ENCODE measurements around the gene MAEA. TPM values are rescaled to one million over a fixed set of nuclear protein-coding genes. Genes with fewer than 3 reads are reported as not detected.
"Not testable (repeated sequence)": the region's sequence is repeated elsewhere in the genome, so short reads cannot be mapped to it uniquely, and the experiment has no call there.

MAEA gene
- polyA plus RNA-seq, 1 experiment: 94.4 TPM

DNA sequence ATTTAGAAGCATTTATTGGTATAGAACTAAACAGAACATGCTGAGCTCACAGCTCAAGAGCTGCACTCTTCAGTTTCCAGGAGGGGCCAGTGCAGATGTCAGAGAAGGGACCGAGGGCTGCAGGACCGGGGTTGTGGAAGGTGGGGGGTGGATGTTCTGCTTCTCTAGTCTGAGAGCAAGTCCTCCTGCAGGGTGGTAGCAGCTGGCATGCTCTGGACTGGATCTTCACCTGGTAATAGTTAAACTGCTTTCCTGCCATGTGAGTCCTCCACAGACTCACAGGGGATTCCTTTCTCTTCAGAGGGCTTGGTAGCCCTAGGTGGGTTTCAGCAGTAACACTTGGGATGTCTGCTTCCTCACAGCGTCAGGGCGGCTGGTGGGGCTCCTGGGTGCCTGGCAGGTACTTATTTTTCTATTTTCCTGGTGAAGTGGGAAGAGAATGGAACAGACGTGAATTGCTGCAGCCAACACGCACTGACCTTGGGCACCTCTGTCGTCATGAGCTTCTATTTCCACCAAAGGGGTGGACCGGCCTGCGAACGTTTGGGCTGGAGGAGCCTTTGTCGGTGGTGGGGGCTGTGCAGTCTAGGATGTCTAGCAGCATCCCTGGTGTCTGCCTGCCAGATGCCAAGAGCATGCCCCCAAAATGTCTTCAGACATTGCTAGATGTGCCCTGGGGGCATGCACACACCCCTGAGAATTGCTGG is 2.5 kb downstream of the MAEA start:
- H3K27me3 ChIP-seq (ENCODE audit: control insufficient read depth, insufficient read depth, low read length): no peaks in the 10 kb centered on the region
- H3K36me3 ChIP-seq (ENCODE audit: control insufficient read depth, insufficient read depth, low read length): peaks cover 1% of the 10 kb centered on the region; the same call in 1 of the 2 replicates
- TF ChIP-seq, protein P1, sequence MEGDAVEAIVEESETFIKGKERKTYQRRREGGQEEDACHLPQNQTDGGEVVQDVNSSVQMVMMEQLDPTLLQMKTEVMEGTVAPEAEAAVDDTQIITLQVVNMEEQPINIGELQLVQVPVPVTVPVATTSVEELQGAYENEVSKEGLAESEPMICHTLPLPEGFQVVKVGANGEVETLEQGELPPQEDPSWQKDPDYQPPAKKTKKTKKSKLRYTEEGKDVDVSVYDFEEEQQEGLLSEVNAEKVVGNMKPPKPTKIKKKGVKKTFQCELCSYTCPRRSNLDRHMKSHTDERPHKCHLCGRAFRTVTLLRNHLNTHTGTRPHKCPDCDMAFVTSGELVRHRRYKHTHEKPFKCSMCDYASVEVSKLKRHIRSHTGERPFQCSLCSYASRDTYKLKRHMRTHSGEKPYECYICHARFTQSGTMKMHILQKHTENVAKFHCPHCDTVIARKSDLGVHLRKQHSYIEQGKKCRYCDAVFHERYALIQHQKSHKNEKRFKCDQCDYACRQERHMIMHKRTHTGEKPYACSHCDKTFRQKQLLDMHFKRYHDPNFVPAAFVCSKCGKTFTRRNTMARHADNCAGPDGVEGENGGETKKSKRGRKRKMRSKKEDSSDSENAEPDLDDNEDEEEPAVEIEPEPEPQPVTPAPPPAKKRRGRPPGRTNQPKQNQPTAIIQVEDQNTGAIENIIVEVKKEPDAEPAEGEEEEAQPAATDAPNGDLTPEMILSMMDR (IDR thresholded peaks at IDR 0.05; ENCODE audit: insufficient read depth, low read depth, low read length): no peak
- ChIA-PET CTCF (interaction anchor here (1.5 kb wide), 1 partner anchor 17 kb away, joined by 3 read pairs; no protein-coding TSS in a partner anchor), POLR2A (interaction anchor here (2.2 kb wide), 1 partner anchor 17 kb away, joined by 8 read pairs; no protein-coding TSS in a partner anchor)
- H3K4me3 ChIP-seq (ENCODE audit: low read depth, low read length): no peak overlapping the region
- DNase-seq (ENCODE audit: low read depth): no peak

DNA sequence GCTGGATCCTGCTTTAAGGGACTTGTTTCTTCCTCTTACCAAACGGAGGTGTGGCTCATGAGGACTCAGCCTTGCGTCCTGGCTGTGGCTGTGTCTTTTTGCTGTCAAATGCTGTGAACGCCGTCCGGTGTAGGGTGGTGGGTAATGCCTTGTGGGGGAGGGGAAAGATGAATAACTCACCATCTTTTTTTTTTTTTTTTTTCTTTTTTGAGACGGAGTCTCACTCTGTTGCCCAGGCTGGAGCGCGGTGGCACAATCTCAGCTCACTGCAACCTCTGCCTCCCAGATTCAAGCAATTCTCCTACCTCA is 3.0 kb downstream of the MAEA start:
- POLR2A ChIA-PET; DNase-seq (ENCODE audit: low read depth); CTCF ChIA-PET: not testable (repeated sequence)

DNA sequence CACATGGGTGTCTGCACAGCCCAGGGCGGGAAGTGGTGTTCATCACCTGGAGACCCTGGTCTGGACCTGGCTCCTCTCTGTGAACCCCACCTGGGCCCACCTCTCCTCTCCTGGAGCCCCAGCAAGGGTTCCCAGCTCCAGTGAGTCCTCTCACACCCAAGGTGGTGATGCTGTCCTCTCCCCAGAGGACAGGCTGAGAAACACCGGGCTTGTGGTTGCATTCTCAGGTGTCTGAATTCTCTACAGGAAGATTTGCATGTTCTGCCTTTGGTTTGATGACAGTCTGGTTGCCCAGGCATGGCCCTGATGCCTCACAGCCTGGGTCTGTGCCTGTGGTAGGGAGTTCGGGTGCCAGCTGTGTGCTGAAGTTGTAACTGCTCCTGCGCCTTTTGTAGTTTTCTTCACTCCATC is 3.8 kb downstream of the MAEA start:
- DNase-seq (ENCODE audit: low read depth): no peak
- POLR2A ChIA-PET: no interaction called here
- Histone ChIP-seq H3K4me3 (ENCODE audit: low read depth, low read length) (no peak overlapping the region), H3K36me3 (ENCODE audit: control insufficient read depth, insufficient read depth, low read length) (peaks cover 12% of the 10 kb centered on the region), H3K27me3 (ENCODE audit: control insufficient read depth, insufficient read depth, low read length) (no peaks in the 10 kb centered on the region)
- TF ChIP-seq, protein P1 (IDR thresholded peaks at IDR 0.05; ENCODE audit: insufficient read depth, low read depth, low read length): no peak
- CTCF ChIA-PET: interaction anchor here (0.6 kb wide), 1 partner anchor 407 kb away, joined by 3 read pairs; no protein-coding TSS in a partner anchor

More for the DNA sequence above, 3.0 kb downstream of the MAEA start:
- not testable (repeated sequence) for H3K27me3 ChIP-seq (ENCODE audit: control insufficient read depth, insufficient read depth, low read length); H3K4me3 ChIP-seq (ENCODE audit: low read depth, low read length); H3K36me3 ChIP-seq (ENCODE audit: control insufficient read depth, insufficient read depth, low read length)

DNA sequence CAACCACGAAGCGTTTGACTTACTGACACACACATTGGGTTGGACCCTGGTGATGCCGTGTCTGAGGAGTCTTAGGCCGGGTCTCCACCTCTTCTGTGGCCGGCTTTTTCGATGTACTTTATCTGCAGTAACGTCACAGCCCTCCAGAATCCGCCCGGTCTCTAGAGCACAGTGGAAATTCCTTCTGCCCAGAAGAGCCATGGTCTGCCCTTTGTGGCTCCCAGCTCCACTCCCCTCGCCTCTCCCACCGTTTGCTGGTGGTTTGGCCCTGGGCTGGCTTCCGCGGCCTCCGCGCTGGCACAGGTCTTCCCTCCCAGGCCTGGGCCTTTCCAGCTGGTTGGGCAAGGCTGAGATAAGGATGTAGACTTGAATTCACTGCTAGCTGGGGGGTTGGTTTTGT is 4.3 kb downstream of the MAEA start:
- DNase-seq (ENCODE audit: low read depth): no peak
- POLR2A ChIA-PET: no interaction called here

DNA sequence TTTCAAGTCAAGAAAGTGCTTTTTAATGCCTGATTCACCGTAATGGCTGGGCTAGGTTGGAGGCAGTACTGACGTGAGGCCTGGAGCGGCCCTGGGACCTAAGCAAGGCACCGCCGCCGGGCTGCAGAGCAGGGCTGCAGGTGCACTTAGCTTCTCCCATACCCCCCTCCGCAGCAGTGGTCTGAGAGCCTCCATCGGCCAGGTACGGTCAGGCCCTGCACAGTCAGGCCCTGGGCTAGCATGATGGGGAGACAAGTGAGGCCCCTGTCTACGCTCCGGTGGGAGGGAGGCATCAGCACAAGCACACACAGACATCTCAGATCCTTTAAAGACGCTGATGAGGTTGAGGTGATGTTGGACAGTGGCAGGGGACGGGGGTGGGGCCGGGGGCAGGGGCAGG is 4.7 kb downstream of the MAEA start:
- POLR2A ChIA-PET: no interaction called here

More for the DNA sequence above, 4.3 kb downstream of the MAEA start:
- TF ChIP-seq, protein P1 (IDR thresholded peaks at IDR 0.05; ENCODE audit: insufficient read depth, low read depth, low read length): no peak
- CTCF ChIA-PET: interaction anchor here (0.6 kb wide), 1 partner anchor 406 kb away, joined by 3 read pairs; no protein-coding TSS in a partner anchor
- peaks cover 14% of the 10 kb centered on the region for H3K36me3 ChIP-seq (ENCODE audit: control insufficient read depth, insufficient read depth, low read length)
- H3K4me3 ChIP-seq (ENCODE audit: low read depth, low read length): no peak overlapping the region
- no peaks in the 10 kb centered on the region for H3K27me3 ChIP-seq (ENCODE audit: control insufficient read depth, insufficient read depth, low read length)

More for the DNA sequence above, 4.7 kb downstream of the MAEA start:
- Histone ChIP-seq H3K36me3 (ENCODE audit: control insufficient read depth, insufficient read depth, low read length) (peaks cover 14% of the 10 kb centered on the region), H3K4me3 (ENCODE audit: low read depth, low read length) (no peak overlapping the region), H3K27me3 (ENCODE audit: control insufficient read depth, insufficient read depth, low read length) (no peaks in the 10 kb centered on the region)
- TF ChIP-seq, protein P1 (IDR thresholded peaks at IDR 0.05; ENCODE audit: insufficient read depth, low read depth, low read length): no peak
- DNase-seq (ENCODE audit: low read depth): no peak
- CTCF ChIA-PET: no interaction called here

Data from BJ (cell line).